ENCODE data around the gene UNC13A.

- TF ChIP-seq HMGXB4 (CRISPR knock-in tag; IDR thresholded peaks at IDR 0.05) (no peak), CTCF (IDR thresholded peaks at IDR 0.05) (no peak), ZNF425 (CRISPR knock-in tag; conservative IDR thresholded peaks at IDR 0.05) (no peak), TP53 (CRISPR knock-in tag; IDR thresholded peaks at IDR 0.05) (no peak), ZNF317 (CRISPR knock-in tag; IDR thresholded peaks at IDR 0.05; ENCODE audit: borderline replicate concordance, low read depth) (no peak), ZSCAN18 (CRISPR knock-in tag; IDR thresholded peaks at IDR 0.05) (no peak), USF2 (CRISPR knock-in tag; IDR thresholded peaks at IDR 0.05) (no peak)
Measured at GRCh38 chr19:17562097-17562496, 126.1 kb downstream of the UNC13A start.

Data from WTC11 (cell line).